Measurements from ENCODE around the gene GRB10.

Gene GRB10

DNA sequence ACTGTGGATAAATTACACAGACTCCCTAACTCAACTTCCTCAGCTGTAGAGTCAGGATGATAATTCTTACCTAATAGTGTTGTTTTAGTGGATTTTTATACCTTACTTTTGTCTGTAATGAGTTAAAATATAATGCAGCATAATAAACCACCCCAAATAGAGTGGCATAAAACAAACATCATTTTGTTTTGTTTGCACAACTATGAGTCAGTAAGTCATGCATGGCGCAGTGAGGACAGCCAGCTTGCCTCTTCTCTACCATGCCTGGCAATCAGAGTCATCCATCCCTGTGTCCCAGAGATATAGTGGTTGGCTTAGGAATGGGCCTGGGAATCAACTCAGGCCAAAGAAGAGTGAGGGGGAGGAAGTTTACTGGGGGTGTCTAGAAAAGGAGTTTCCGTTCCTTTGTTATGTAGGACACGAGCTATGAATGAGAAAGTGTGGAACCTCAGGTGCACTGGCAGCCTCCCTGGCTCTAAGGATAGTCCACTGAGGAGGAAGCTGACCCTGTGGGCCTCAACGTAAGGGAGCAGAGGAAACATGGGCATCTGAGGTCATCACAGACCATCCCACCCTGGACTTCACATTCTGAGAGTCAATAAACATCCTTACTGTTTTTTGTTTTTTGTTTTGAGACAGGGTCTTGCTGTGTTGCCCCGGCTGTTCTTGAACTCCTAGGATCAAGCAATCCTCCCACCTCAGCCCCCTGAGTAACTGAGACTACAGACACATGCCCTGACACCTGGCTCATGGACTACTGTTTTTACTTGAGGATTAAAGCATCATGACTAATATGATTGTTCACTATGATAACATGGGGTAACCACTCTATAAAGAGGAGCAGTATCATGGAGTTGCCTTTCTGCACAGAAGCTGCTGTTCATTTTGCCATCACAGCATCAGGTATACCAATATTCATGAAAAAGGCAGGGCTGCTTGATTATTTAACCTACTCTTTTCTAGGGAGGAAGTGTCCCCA is 21.0 kb upstream of the GRB10 start:
- no peak for DNase-seq

- DNase-seq: no peak
Observed at GRCh38 chr7:50801907-50802306, 19.2 kb upstream of the GRB10 start.

- no peak for DNase-seq
Observed at GRCh38 chr7:50799873-50800272, 17.2 kb upstream of the GRB10 start.

- no peak for DNase-seq
Observed at GRCh38 chr7:50798126-50798525, 15.4 kb upstream of the GRB10 start.

DNA sequence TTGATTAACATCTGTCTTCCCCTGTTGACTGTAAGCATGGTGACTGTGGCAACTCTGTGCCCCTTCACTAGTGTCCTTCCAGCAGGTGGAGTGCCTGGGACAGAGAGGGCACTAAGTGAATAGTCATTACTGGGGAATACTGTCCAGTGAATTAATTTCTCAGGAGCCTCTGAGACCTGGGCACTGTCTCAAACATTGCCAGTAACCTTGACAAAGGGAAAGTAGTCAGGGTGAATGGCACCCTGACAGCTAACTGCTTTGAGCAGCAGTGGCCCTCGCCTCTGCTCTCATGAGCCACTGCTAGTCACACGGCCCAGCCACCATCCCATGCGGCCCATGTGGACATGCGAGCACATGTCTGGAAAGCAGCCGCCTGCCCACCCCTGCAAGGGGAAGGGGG is 13.1 kb upstream of the GRB10 start:
- DNase-seq: no peak

GRCh38 chr7:50795253-50795652 is 12.6 kb upstream of the GRB10 start:
- DNase-seq: no peak

- no peak for DNase-seq
Observed at GRCh38 chr7:50793947-50794570, 11.4 kb upstream of the GRB10 start.

DNA sequence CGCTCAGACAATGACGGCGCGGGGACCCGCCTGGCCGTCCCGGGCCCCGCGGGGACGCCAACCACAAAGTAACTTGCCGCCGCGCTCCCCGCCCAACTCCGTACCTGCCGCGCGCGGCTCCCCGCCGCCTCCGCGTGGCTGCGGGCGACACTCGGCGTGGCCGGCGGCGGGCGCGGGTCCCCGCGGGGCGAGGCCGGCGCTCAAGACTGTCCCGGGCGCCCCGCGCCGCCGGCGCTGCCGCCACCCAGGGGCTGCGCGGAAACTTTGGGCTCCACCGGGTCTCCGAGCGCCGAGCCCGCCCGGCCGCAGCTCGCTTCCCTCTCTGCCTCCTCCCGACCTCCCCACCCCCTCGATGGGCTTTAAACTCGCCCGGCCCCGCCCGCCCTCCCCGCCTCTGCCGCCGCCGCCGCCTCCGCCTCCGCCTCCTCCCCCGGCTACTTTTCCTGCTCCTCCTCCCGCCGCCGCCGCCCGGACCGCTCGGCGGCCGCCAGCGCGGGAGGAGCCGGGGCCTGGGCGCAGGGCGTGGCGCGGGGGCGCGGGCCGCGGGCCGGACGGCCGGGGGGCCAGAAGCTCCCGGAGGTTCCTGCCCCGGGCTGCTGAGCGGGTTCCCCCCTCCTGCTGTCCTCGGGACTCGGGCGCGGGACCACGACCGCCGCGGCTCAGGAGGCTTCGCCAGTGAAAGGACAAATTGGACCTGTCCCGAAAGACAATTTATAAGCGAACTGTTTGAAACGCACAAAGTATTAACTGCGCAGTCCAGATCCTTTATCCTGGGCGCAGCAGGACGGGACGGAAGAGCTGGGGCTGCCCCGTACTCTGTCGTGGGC is 10.6 kb upstream of the GRB10 start:
- DNase-seq: no peak

DNA sequence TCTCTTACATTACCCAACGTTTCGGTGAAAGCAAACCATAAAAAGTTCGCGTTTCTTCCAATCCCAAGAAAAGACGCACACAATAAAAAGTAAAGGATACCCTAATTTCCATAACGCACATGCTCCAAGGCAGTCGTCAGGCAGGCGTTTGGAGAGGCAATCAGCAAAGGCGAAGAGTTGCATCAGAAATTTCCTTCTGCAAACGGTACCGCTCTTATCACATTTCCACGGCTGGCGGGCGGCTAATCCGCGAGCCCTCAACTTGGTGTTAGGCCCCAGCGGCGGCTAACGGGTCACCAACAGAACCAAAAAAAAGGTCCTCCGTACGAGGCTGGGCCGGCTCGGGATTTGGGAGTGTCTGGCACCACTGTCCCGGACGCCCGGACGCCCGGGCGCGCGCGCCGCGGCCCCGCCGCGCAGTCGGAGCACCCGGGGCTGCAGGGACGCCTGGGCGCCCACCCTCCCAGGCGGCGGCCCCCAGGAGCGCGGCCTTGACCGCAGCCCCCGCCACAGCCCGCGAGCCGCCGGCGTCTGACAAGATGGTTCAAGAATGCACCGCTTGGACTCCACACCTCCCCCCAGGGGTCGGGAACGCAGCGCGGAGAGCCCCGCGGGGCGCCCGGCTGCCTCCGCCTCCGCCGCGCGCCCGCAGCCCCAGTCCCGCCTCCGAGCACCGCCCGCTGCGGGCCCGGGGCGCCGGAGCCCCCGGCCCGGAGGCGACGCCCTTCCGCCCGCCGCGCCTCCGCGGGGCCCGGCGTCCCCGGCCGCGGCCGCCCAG is 9.8 kb upstream of the GRB10 start:
- no peak for DNase-seq

DNA sequence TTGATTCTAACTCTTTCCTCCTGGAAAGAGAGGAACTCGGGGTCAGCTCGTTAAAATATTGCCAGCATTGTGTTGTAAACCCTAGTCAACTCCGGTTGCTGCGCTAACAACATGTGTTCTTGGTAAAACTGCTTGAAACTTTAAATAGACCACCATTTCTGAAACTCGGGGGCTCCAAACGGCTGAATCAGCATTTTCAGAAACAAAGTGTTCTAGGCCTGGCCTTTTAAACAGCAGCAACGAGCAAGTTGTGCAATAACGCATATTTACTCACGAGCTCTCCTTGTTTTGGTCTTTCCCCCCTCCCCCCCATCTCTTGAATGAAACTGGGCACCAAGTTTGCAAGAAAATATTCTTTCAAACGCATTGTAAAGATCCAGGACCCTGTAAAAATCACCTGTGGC is 9.2 kb upstream of the GRB10 start:
- no peak for DNase-seq

GRCh38 chr7:50791363-50791937 is 8.8 kb upstream of the GRB10 start:
- no peak for DNase-seq

GRCh38 chr7:50790381-50790780 is 7.7 kb upstream of the GRB10 start:
- DNase-seq: no peak

DNA sequence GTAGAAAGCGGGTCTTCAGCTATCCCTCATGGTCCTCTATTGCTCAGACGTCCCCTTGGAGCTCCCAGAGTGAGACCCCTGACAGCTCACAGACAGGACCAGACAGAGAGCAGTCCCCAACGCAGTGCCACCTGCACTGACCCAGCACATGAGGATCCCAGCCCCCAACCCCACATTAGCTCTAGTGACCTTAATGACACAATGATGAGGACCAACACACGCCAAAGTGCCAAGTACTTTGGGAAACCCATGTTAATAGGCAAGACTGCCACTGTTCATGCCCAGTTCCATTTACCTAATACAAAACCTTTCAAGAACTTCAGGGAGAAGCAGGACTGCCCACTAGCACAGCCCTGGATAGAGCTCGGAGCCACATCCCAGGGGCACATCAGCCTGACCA is 5.7 kb upstream of the GRB10 start:
- no peak for DNase-seq

DNA sequence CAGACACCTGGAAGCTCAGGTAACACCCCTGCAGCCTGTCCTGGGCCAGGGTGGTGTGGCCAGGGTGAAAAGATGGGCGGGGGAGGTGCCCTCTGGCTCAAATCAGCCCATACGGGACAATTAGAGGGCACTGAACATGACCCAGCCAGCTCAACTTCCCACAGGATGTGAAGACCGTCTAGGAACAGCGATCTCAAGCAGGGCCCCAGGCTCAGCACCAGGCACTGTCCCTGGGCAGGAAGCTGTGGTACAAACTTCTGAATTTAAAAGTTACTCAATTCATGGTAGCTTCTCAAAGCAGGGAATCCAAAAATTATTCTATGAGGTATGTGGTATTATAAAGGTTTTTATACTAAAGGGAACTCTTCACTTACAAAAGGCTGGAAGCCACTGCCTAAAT is 5.1 kb upstream of the GRB10 start:
- DNase-seq: no peak

- DNase-seq: no peak
Observed at GRCh38 chr7:50785346-50785745, 2.6 kb upstream of the GRB10 start.

- no peak for DNase-seq
Observed at GRCh38 chr7:50783801-50784507, 1.3 kb upstream of the GRB10 start.

DNA sequence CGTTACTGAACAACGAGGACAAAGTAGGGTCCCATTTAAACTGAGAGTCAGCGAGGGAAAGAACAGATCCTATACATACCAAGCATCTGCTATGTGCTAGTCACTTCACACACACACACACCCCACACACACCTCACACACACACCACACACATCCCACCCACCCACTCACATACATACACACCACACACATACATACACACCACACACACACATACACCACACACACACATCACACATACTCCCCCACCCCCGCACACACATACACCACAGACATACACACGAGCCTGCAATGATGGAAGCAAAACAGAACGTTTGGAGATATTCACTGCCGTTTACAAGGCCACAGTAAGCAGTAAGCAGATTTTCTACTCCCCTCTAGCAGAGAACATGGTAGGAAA is 607 bp upstream of the GRB10 start:
- DNase-seq: no peak

- DNase-seq: no peak
Observed at GRCh38 chr7:50781381-50782293, 1.1 kb downstream of the GRB10 start.

DNA sequence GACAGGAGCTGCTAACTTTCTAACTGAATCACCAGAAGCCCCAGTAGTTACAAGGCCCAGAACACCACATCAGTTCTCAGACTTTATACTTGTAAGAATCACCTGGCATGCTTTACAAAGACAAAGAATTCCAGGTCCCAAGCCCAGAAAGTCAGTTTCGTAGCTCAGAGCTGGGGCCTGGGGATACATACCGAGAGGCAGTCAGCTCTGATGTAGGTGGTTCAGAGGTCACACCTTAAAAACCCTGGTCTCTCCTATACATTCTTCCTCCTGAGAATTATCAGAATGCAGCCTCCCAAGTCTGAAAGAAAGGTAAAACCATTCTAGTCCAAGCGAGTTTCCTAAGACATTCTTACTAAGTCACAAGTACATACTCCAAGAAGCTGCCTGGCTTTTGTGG is 2.3 kb downstream of the GRB10 start:
- no peak for DNase-seq

- DNase-seq: no peak
Observed at GRCh38 chr7:50779427-50779826, 3.3 kb downstream of the GRB10 start.

- no peak for DNase-seq
Observed at GRCh38 chr7:50778189-50778588, 4.5 kb downstream of the GRB10 start.
